HepG2 (cell line): ENCODE measurements around the gene C9orf50. TPM values are rescaled to one million over a fixed set of nuclear protein-coding genes. Genes with fewer than 3 reads are reported as not detected.

Source experiments
- ATAC-seq: fragments of 200-7000 bp; cut with Tn5 transposase; 3 replicates; pipeline ENCODE4 v1.9.1; 2020; ENCODE audit warnings: mild to moderate bottlenecking, moderate library complexity
- BruUV-seq: library from RNA; stranded (reverse); fragments of 400-500 nt; replicated peaks from 2 replicates; lab custom pipeline; 2021; lab: Mats Ljungman, UMichigan
- CTCF ChIA-PET: fragments of 300-600 bp; formaldehyde crosslinking; extraction: SDS; loops from one replicate; lab custom pipeline; 2021; ENCODE audit warnings: low total read pairs, inconsistent platforms, low intra/inter-chr PET ratio; lab: Yijun Ruan, JAX
- POLR2A ChIA-PET: fragments of 350-600 bp; sonication (Branson Sonifier 250); formaldehyde crosslinking; loops from one replicate; lab custom pipeline; 2020; ENCODE audit warnings: antibody characterized with exemption, inconsistent platforms; lab: Yijun Ruan, JAX
- DNase-seq: peaks from one replicate; pipeline ENCODE4 v3.0.0-alpha.2; 2015; ENCODE audit warnings: low spot score
- FAIRE-seq: peaks from 3 replicates; lab custom pipeline; 2011; peaks lifted over from hg19 to GRCh38; lab: Jason Lieb, UNC
- H2AFZ ChIP-seq: one replicate; pipeline ENCODE4 v1.6.1; 2011; ENCODE audit warnings: low read length, inconsistent platforms
- H3K27ac ChIP-seq: fragments of 300-600 bp; 3 replicates; pipeline ENCODE4 v1.8.0; 2011; ENCODE audit warnings: mixed run types, mild to moderate bottlenecking, mixed read lengths, low read length, inconsistent platforms; ENCODE audit not compliant: insufficient read depth; ENCODE audit errors: extremely low read length
- H3K27me3 ChIP-seq, 2 experiments: fragments of 200-600 bp in 1 of 2; 2 replicates in 1 of 2; 3 replicates in 1 of 2; pipeline versions ENCODE4 v1.6.0 to v1.8.0; 2011; ENCODE audit warnings: low read length in 2 of 2, mild to moderate bottlenecking in 2 of 2, moderate library complexity in 2 of 2, inconsistent platforms in 1 of 2; ENCODE audit not compliant: insufficient read depth in 2 of 2, control insufficient read depth in 1 of 2
- H3K36me3 ChIP-seq, 2 experiments: fragments of 200-600 bp in 1 of 2; replicated peaks in 1 of 2; 2 replicates in 1 of 2; 3 replicates in 1 of 2; pipeline versions ENCODE4 v1.5.1 to v1.8.0; 2011; ENCODE audit warnings: low read length in 2 of 2, inconsistent platforms in 1 of 2; ENCODE audit not compliant: insufficient read depth in 2 of 2, control insufficient read depth in 1 of 2
- H3K4me1 ChIP-seq: 2 replicates; pipeline ENCODE4 v1.5.1; 2012; ENCODE audit warnings: low read length, inconsistent platforms; ENCODE audit not compliant: insufficient read depth
- H3K4me2 ChIP-seq: 2 replicates; pipeline ENCODE4 v1.6.0; 2011; ENCODE audit warnings: low read depth, low read length, inconsistent platforms
- H3K4me3 ChIP-seq, 3 experiments: fragments of 200-600 bp in 1 of 3; sonication (generic), shearing (Covaris generic) in 1 of 3; replicated peaks in 1 of 3; 2 replicates each; pipeline ENCODE4 v1.5.1; 2011 to 2016; ENCODE audit warnings: low read length in 3 of 3, inconsistent platforms in 2 of 3, low read depth in 2 of 3, mild to moderate bottlenecking in 2 of 3, control low read depth in 1 of 3, mixed read lengths in 1 of 3; ENCODE audit not compliant: insufficient read depth in 1 of 3
- H3K79me2 ChIP-seq: one replicate; pipeline ENCODE4 v1.6.1; 2011; ENCODE audit warnings: low read length, inconsistent platforms; ENCODE audit not compliant: insufficient read depth
- H3K9ac ChIP-seq: 2 replicates; pipeline ENCODE4 v1.6.0; 2011; ENCODE audit warnings: mild to moderate bottlenecking, low read depth, low read length, inconsistent platforms; ENCODE audit not compliant: insufficient read depth
- H3K9me3 ChIP-seq: 2 replicates; pipeline ENCODE4 v1.5.1; 2012; ENCODE audit warnings: mild to moderate bottlenecking, low read length
- H4K20me1 ChIP-seq: 2 replicates; pipeline ENCODE4 v1.6.0; 2011; ENCODE audit warnings: inconsistent platforms, mild to moderate bottlenecking, low read length, moderate library complexity; ENCODE audit not compliant: insufficient read depth
- ETV6 ChIP-seq: sonication (generic); formaldehyde crosslinking; conservative IDR thresholded peaks from 2 replicates; pipeline ENCODE4 v1.4.0; 2020; ENCODE audit warnings: missing genetic modification reagents
- GTF2F1 ChIP-seq: fragments of 150-350 bp; IDR thresholded peaks from 2 replicates; pipeline ENCODE4 v1.6.1; 2014; ENCODE audit warnings: low read length
- HNRNPH1 ChIP-seq: fragments of 200-400 bp; formaldehyde crosslinking; optimal IDR thresholded peaks from 2 replicates; pipeline ENCODE3; 2017; ENCODE audit warnings: mild to moderate bottlenecking, low read depth, low read length
- KDM6A ChIP-seq: IDR thresholded peaks from 2 replicates; pipeline ENCODE4 v1.6.1; 2016; ENCODE audit warnings: low read depth
- NCOA2 ChIP-seq: sonication (generic); formaldehyde crosslinking; IDR thresholded peaks from 2 replicates; pipeline ENCODE4 v1.8.0; 2022; ENCODE audit warnings: inconsistent platforms
- RERE ChIP-seq: IDR thresholded peaks from 2 replicates; pipeline ENCODE4 v1.6.1; 2016; ENCODE audit warnings: low read depth, missing genetic modification reagents, missing compliant biosample characterization
- RXRB ChIP-seq: IDR thresholded peaks from 2 replicates; pipeline ENCODE4 v1.6.1; 2016; ENCODE audit warnings: borderline replicate concordance, missing genetic modification reagents, missing compliant biosample characterization
- SPEN ChIP-seq: sonication (generic); formaldehyde crosslinking; IDR thresholded peaks from 2 replicates; pipeline ENCODE4 v1.5.1; 2020; ENCODE audit warnings: low read depth, mild to moderate bottlenecking, missing genetic modification reagents
- TARDBP ChIP-seq: sonication (generic); formaldehyde crosslinking; IDR thresholded peaks from 2 replicates; pipeline ENCODE4 v1.8.0; 2022; ENCODE audit warnings: mild to moderate bottlenecking, missing genetic modification reagents
- ZNF432 ChIP-seq: sonication (generic); formaldehyde crosslinking; IDR thresholded peaks from 2 replicates; pipeline ENCODE4 v1.5.0; 2020; ENCODE audit warnings: missing genetic modification reagents, mild to moderate bottlenecking, borderline replicate concordance
- WGBS: methylation state at CpG from one replicate; pipeline ENCODE4 v1.1.6; 2017; ENCODE audit warnings: low lambda C conversion rate; 5-methylcytosine and 5-hydroxymethylcytosine counted together
- in situ Hi-C: cut with HindIII; loops from 2 replicates; pipeline ENCODE4 v1.10.0; 2017; ENCODE audit warnings: low pct_unique_long_range_greater_than_20kb; ENCODE audit not compliant: extremely low pct_ligation_motif_present
- intact Hi-C: fragments of 100-400 bp; cut with micrococcal nuclease; formaldehyde crosslinking; loops from one replicate; pipeline ENCODE4 v1.10.0; 2022; ENCODE audit not compliant: unreplicated experiment
- polyA plus RNA-seq, 8 experiments: library from polyadenylated mRNA; depleted of rRNA in 3 of 8; stranded (reverse) in 7 of 8; unstranded in 1 of 8; fragments of >200 nt; fragmentation: Illumina TruSeq in 4 of 8; extraction: Trizol in 4 of 8; gene quantifications; 2 replicates each; pipeline versions ENCODE4 v1.2.1 to v1.2.3, GENCODE V29; 2011 to 2016; ENCODE audit warnings: low read depth in 4 of 8, missing spikeins in 1 of 8, mixed read lengths in 1 of 8; ENCODE audit not compliant: insufficient read depth in 1 of 8
- total RNA-seq, 5 experiments: library from RNA; depleted of rRNA; stranded (reverse); fragments of >200 nt; fragmentation: Illumina TruSeq; extraction: Trizol; gene quantifications; 2 replicates each; pipeline ENCODE4 v1.2.3, GENCODE V29; 2016; ENCODE audit warnings: low read depth in 1 of 5

The C9orf50 gene
- total and polyA plus RNA-seq, 2 of the 13 experiments (the other 11 are each of a cell fraction or from before 2014, with no cell fraction given): not detected

GRCh38 chr9:129631674-129632129 is 10.8 kb upstream of the C9orf50 start:
- no peak overlapping the region for H3K4me2 ChIP-seq
- CTCF ChIA-PET: no interaction called here
- H3K9ac ChIP-seq: no peak overlapping the region
- peaks cover 38 to 72% of the 10 kb centered on the region in 2 experiments for H3K36me3 ChIP-seq
- BruUV-seq: no TSS peak
- POLR2A ChIA-PET: no interaction called here
- DNase-seq (no peak), ATAC-seq (no peak), FAIRE-seq (no peak)
- H3K79me2 ChIP-seq: peaks cover 65% of the 10 kb centered on the region
- no peak overlapping the region for H3K27ac ChIP-seq
- peaks cover 43% of the 10 kb centered on the region for H3K4me1 ChIP-seq
- no peaks in the 10 kb centered on the region for H3K27me3 ChIP-seq
- in situ Hi-C loops: no loop called here
- no peaks in the 10 kb centered on the region for H3K9me3 ChIP-seq
- H2AFZ ChIP-seq: no peak overlapping the region
- intact Hi-C loops: no loop called here
- 99% methylated on average over 19 of the region's 19 CpGs for WGBS
- no peak for TF ChIP-seq SPEN
- H4K20me1 ChIP-seq: peaks cover 58% of the 10 kb centered on the region
- no peak overlapping the region for H3K4me3 ChIP-seq

- no peak overlapping the region for H3K9ac ChIP-seq
- intact Hi-C loops (no loop called here), in situ Hi-C loops (no loop called here)
- FAIRE-seq (no peak), DNase-seq (no peak), ATAC-seq (no peak)
- ChIA-PET POLR2A (no interaction called here), CTCF (no interaction called here)
- H3K4me3 ChIP-seq: no peak overlapping the region
- H4K20me1 ChIP-seq: peaks cover 61% of the 10 kb centered on the region
- peaks cover 71% of the 10 kb centered on the region for H3K79me2 ChIP-seq
- no peak overlapping the region for H2AFZ ChIP-seq
- peaks cover 36 to 72% of the 10 kb centered on the region in 2 experiments for H3K36me3 ChIP-seq
- BruUV-seq: no TSS peak
- 95% methylated on average over 21 of the region's 21 CpGs for WGBS
- H3K9me3 ChIP-seq: no peaks in the 10 kb centered on the region
- H3K27me3 ChIP-seq: no peaks in the 10 kb centered on the region
- no peak overlapping the region for H3K4me2 ChIP-seq
- H3K4me1 ChIP-seq: peaks cover 47% of the 10 kb centered on the region
- no peak overlapping the region for H3K27ac ChIP-seq
- no peak for TF ChIP-seq ZNF432 (CRISPR knock-in tag)
- TF ChIP-seq KDM6A (CRISPR knock-in tag): no peak
- TF ChIP-seq GTF2F1: no peak
- TF ChIP-seq RERE: no peak
- no peak for TF ChIP-seq ETV6
- TF ChIP-seq HNRNPH1: no peak
- no peak for TF ChIP-seq TARDBP
- TF ChIP-seq RXRB (CRISPR knock-in tag): no peak
- no peak for TF ChIP-seq NCOA2 (CRISPR knock-in tag)
These were observed 10.2 kb upstream of the C9orf50 start for GRCh38 chr9:129630967-129631673.
